Measurements from ENCODE around the gene BEND5. TPM values are rescaled to one million over a fixed set of nuclear protein-coding genes. Genes with fewer than 3 reads are reported as not detected.

Gene BEND5
- total and polyA plus RNA-seq, 2 of the 4 experiments (the other 2 are of a cell fraction): 1.1 to 1.3 TPM

DNA sequence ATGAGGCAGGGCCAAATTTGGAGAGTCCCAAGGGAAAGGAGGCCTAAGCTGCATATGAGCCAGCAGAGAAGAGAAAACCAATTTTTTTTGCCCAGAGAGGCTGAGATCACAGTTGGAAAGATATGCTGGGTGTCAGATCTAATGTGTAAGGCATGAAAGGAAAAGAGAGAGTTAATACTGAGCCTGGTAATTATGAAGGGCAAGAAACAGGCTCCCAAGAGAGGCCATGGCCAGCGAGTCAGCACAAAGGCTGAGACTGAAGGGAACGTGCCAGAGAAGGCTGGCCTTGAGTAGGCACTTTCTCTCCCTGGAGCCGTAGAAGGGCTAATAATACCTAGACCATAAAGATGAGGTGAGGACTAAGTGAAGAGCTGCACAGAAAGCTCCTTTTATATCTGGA, 31.8 kb upstream of the BEND5 start:
- BruUV-seq (replicated peaks): no TSS peak
- no peak for DNase-seq

More for the DNA sequence above, 31.8 kb upstream of the BEND5 start:
- no CpG with 5 or more reads among the region's 3 CpGs for WGBS, 2 experiments (ENCODE audit: extremely low coverage in 2 of 2, insufficient read length in 1 of 2)
- H3K4ac ChIP-seq (ENCODE audit: low read depth, low read length): no peak overlapping the region
- H3K4me1 ChIP-seq (ENCODE audit: control insufficient read depth, insufficient read depth, low read length): no peaks in the 10 kb centered on the region
- no peak overlapping the region for H2BK120ac ChIP-seq (ENCODE audit: low read depth, low read length)
- TF ChIP-seq, protein P1, sequence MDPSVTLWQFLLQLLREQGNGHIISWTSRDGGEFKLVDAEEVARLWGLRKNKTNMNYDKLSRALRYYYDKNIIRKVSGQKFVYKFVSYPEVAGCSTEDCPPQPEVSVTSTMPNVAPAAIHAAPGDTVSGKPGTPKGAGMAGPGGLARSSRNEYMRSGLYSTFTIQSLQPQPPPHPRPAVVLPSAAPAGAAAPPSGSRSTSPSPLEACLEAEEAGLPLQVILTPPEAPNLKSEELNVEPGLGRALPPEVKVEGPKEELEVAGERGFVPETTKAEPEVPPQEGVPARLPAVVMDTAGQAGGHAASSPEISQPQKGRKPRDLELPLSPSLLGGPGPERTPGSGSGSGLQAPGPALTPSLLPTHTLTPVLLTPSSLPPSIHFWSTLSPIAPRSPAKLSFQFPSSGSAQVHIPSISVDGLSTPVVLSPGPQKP (IDR thresholded peaks at IDR 0.05; ENCODE audit: borderline replicate concordance, low read depth, low read length): no peak
- TF ChIP-seq RAD21 (IDR thresholded peaks at IDR 0.05; ENCODE audit: low read length): no peak
- no peak for TF ChIP-seq FOS (IDR thresholded peaks at IDR 0.05; ENCODE audit: low read depth, low read length)
- TF ChIP-seq, protein P2, sequence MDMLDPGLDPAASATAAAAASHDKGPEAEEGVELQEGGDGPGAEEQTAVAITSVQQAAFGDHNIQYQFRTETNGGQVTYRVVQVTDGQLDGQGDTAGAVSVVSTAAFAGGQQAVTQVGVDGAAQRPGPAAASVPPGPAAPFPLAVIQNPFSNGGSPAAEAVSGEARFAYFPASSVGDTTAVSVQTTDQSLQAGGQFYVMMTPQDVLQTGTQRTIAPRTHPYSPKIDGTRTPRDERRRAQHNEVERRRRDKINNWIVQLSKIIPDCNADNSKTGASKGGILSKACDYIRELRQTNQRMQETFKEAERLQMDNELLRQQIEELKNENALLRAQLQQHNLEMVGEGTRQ (IDR thresholded peaks at IDR 0.05; ENCODE audit: low read depth, low read length): no peak
- TF ChIP-seq NFE2L2 (IDR thresholded peaks at IDR 0.05; ENCODE audit: low read depth, low read length): no peak
- no peak for TF ChIP-seq MAFK (IDR thresholded peaks at IDR 0.05; ENCODE audit: low read depth, low read length)
- TF ChIP-seq RCOR1 (IDR thresholded peaks at IDR 0.05; ENCODE audit: insufficient replicate concordance, low read length): no peak
- TF ChIP-seq RFX5 (IDR thresholded peaks at IDR 0.05; ENCODE audit: low read depth, low read length): no peak
- no peak overlapping the region for H3K56ac ChIP-seq (ENCODE audit: extremely low read depth, insufficient read depth, low read length)
- no peak for ATAC-seq (ENCODE audit: low read depth)
- no peak overlapping the region for H4K5ac ChIP-seq (ENCODE audit: low read depth, low read length)
- H4K91ac ChIP-seq (ENCODE audit: insufficient read depth, low read depth, low read length): no peak overlapping the region
- no peak overlapping the region for H3K18ac ChIP-seq (ENCODE audit: low read depth, low read length)
- no peak overlapping the region for H2BK20ac ChIP-seq (ENCODE audit: low read depth, low read length)
- ChIA-PET POLR2A (ENCODE audit: unreplicated experiment) (no interaction called here), CTCF (no interaction called here)
- H4K8ac ChIP-seq (ENCODE audit: low read depth in 2 of 2, low read length in 2 of 2): no peak overlapping the region
- H3K27ac ChIP-seq (ENCODE audit: insufficient read depth, low read length): no peak overlapping the region
- no peak overlapping the region for H2BK15ac ChIP-seq (ENCODE audit: low read depth, low read length)
- intact Hi-C loops (cut with micrococcal nuclease): no loop called here
- no peaks in the 10 kb centered on the region for H4K20me1 ChIP-seq (ENCODE audit: insufficient read depth, low read length)
- H3K14ac ChIP-seq (replicated peaks; ENCODE audit: low read depth, low read length): no peak overlapping the region
- in situ Hi-C loops (cut with MboI; ENCODE audit: low sequenced_read_pairs): no loop called here
- H2BK5ac ChIP-seq (ENCODE audit: low read depth, low read length, poor library complexity, severe bottlenecking): no peak overlapping the region
- no peak overlapping the region for H3K4me2 ChIP-seq (ENCODE audit: low read depth, low read length)
- no peaks in the 10 kb centered on the region for H3K9me1 ChIP-seq (ENCODE audit: insufficient read depth, low read length)
- H2AK9ac ChIP-seq (replicated peaks; ENCODE audit: low read depth, low read length, poor library complexity): no peak overlapping the region
- no peak overlapping the region for H2AFZ ChIP-seq (replicated peaks; ENCODE audit: low read length, poor library complexity)
- no peak overlapping the region for H3K23ac ChIP-seq (ENCODE audit: low read depth, low read length)
- no peak overlapping the region for H2AK5ac ChIP-seq (ENCODE audit: low read depth, low read length)
- H3K9ac ChIP-seq (ENCODE audit: low read depth, low read length): no peak overlapping the region
- H3K79me1 ChIP-seq (ENCODE audit: low read depth in 1 of 2, low read length in 2 of 2): no peaks in the 10 kb centered on the region
- H3K9me3 ChIP-seq (ENCODE audit: control insufficient read depth, insufficient read depth, low read length): no peaks in the 10 kb centered on the region
- H3K36me3 ChIP-seq (ENCODE audit: control insufficient read depth, insufficient read depth, low read length): no peaks in the 10 kb centered on the region
- no peak overlapping the region for H3K4me3 ChIP-seq (ENCODE audit: insufficient read depth, low read depth, low read length)
- dilution Hi-C loops (cut with HindIII; ENCODE audit: low sequenced_read_pairs, unreplicated experiment): no loop called here
- no peaks in the 10 kb centered on the region for H3K27me3 ChIP-seq (ENCODE audit: control insufficient read depth, insufficient read depth, low read length)
